Measurements from ENCODE around the gene FYCO1. TPM values are rescaled to one million over a fixed set of nuclear protein-coding genes. Genes with fewer than 3 reads are reported as not detected.

The FYCO1 gene
- total RNA-seq, 2 experiments from 2014 or later, result 9.4 to 15.2 TPM

- CTCF ChIA-PET (ENCODE audit: unreplicated experiment), result no interaction called here
- no peaks in the 10 kb centered on the region for H3K9me2 ChIP-seq (ENCODE audit: insufficient read depth, low read length)
- H3K9me3 ChIP-seq (ENCODE audit: low read length), result no peaks in the 10 kb centered on the region
- H3K4me1 ChIP-seq (ENCODE audit: insufficient read depth, low read length, poor library complexity, severe bottlenecking), result no peaks in the 10 kb centered on the region
- H3K79me2 ChIP-seq (ENCODE audit: insufficient read depth, low read depth, low read length), result no peaks in the 10 kb centered on the region
- no peak overlapping the region for H3K4me3 ChIP-seq (ENCODE audit: low read depth, low read length, poor library complexity, severe bottlenecking)
- H4K20me1 ChIP-seq (ENCODE audit: insufficient read depth, low read length), result no peaks in the 10 kb centered on the region
- peaks cover 85% of the 10 kb centered on the region for H3K36me3 ChIP-seq (ENCODE audit: insufficient read depth, low read length)
- H2AFZ ChIP-seq (ENCODE audit: low read length), result no peak overlapping the region
- no TSS peak for BruUV-seq (replicated peaks)
- no peak overlapping the region for H3K4me2 ChIP-seq (ENCODE audit: low read length)
- POLR2A ChIA-PET, result no interaction called here
- no peak for DNase-seq (ENCODE audit: low spot score)
- intact Hi-C loops (cut with micrococcal nuclease; ENCODE audit: unreplicated experiment), result no loop called here
- TF ChIP-seq EZH2phosphoT487 (IDR thresholded peaks at IDR 0.05; ENCODE audit: borderline replicate concordance, low read depth, low read length) (no peak), CTCF (conservative IDR thresholded peaks at IDR 0.05; ENCODE audit: low read length) (no peak)
- H3K27ac ChIP-seq (ENCODE audit: low read depth, low read length, poor library complexity, severe bottlenecking), result no peak overlapping the region
Measured at GRCh38 chr3:45933591-45933990, 62.0 kb downstream of the FYCO1 start.

DNA sequence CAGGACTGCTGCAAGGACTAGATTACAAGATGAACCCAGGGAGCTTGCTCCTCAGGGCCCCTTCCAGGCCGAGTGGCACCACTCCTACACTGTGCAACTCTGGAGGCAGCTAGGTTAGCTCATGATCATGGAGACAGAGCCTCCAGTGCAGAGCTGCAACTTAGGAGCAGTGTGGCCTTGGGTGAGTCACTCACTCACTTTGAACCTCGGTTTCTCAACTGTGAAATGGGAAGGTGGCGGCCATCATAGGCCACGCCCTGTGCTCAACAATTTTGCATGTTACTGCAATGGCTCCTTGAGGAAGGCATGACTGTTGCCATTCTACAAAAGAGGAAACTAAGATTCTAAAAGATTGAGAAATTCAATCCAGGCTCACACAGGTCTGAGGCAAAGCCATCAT lies 63.5 kb downstream of the FYCO1 start:
- no TSS peak for BruUV-seq (replicated peaks)
- Histone ChIP-seq H3K9me2 (ENCODE audit: insufficient read depth, low read length) (no peaks in the 10 kb centered on the region), H3K4me3 (ENCODE audit: low read depth, low read length, poor library complexity, severe bottlenecking) (no peak overlapping the region), H3K27ac (ENCODE audit: low read depth, low read length, poor library complexity, severe bottlenecking) (no peak overlapping the region), H3K4me1 (ENCODE audit: insufficient read depth, low read length, poor library complexity, severe bottlenecking) (no peaks in the 10 kb centered on the region), H2AFZ (ENCODE audit: low read length) (no peak overlapping the region), H3K36me3 (ENCODE audit: insufficient read depth, low read length) (peaks cover 93% of the 10 kb centered on the region), H3K4me2 (ENCODE audit: low read length) (no peak overlapping the region), H3K79me2 (ENCODE audit: insufficient read depth, low read depth, low read length) (no peaks in the 10 kb centered on the region), H4K20me1 (ENCODE audit: insufficient read depth, low read length) (no peaks in the 10 kb centered on the region), H3K9me3 (ENCODE audit: low read length) (no peaks in the 10 kb centered on the region)
- DNase-seq (ENCODE audit: low spot score), result no peak
- intact Hi-C loops (cut with micrococcal nuclease; ENCODE audit: unreplicated experiment), result no loop called here
- ChIA-PET POLR2A (no interaction called here), CTCF (ENCODE audit: unreplicated experiment) (no interaction called here)
- TF ChIP-seq CTCF (conservative IDR thresholded peaks at IDR 0.05; ENCODE audit: low read length) (no peak), EZH2phosphoT487 (IDR thresholded peaks at IDR 0.05; ENCODE audit: borderline replicate concordance, low read depth, low read length) (no peak)

GRCh38 chr3:45931496-45931895 lies 64.1 kb downstream of the FYCO1 start:
- no peaks in the 10 kb centered on the region for H3K9me3 ChIP-seq (ENCODE audit: low read length)
- H3K4me3 ChIP-seq (ENCODE audit: low read depth, low read length, poor library complexity, severe bottlenecking), result no peak overlapping the region
- no peak for TF ChIP-seq EZH2phosphoT487 (IDR thresholded peaks at IDR 0.05; ENCODE audit: borderline replicate concordance, low read depth, low read length)
- TF ChIP-seq CTCF (conservative IDR thresholded peaks at IDR 0.05; ENCODE audit: low read length), result no peak
- DNase-seq (ENCODE audit: low spot score), result no peak
- no TSS peak for BruUV-seq (replicated peaks)
- H3K36me3 ChIP-seq (ENCODE audit: insufficient read depth, low read length), result peaks cover 93% of the 10 kb centered on the region
- H3K27ac ChIP-seq (ENCODE audit: low read depth, low read length, poor library complexity, severe bottlenecking), result no peak overlapping the region
- CTCF ChIA-PET (ENCODE audit: unreplicated experiment), result no interaction called here
- no peaks in the 10 kb centered on the region for H3K79me2 ChIP-seq (ENCODE audit: insufficient read depth, low read depth, low read length)
- no peak overlapping the region for H3K4me2 ChIP-seq (ENCODE audit: low read length)
- no peaks in the 10 kb centered on the region for H4K20me1 ChIP-seq (ENCODE audit: insufficient read depth, low read length)
- no peaks in the 10 kb centered on the region for H3K9me2 ChIP-seq (ENCODE audit: insufficient read depth, low read length)
- POLR2A ChIA-PET, result no interaction called here
- no peaks in the 10 kb centered on the region for H3K4me1 ChIP-seq (ENCODE audit: insufficient read depth, low read length, poor library complexity, severe bottlenecking)
- H2AFZ ChIP-seq (ENCODE audit: low read length), result no peak overlapping the region
- intact Hi-C loops (cut with micrococcal nuclease; ENCODE audit: unreplicated experiment), result no loop called here

Measured in OCI-LY7 (cell line).